ENCODE results near the gene RASSF4. TPM values are rescaled to one million over a fixed set of nuclear protein-coding genes. Genes with fewer than 3 reads are reported as not detected.

The RASSF4 gene
- total RNA-seq, 3 donors from 2014 or later, result 0.28 to 0.61 (median 0.33) TPM

DNA sequence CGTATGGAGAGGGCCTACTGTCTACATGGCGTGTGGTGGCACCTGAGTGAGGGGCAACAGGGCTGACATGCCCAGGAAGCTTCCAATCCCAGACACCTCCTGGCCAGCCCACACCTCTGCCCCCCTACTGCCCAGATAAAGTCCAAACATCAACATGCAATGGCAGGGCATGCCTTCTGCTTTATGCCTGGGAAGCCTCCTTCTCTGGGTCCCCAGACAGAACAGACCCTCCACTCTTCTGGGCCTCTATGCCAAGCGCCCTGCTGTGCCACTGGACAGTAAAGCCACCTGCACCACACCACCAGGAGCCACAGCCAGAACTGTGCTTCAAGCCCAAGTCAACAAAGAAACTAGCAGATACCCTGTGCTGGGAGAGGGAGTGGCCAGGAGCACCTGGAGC, 36.0 kb upstream of the RASSF4 start:
- no peak for ATAC-seq
- H3K9me3 Mint-ChIP-seq, result no peaks in the 10 kb centered on the region
- DNase-seq, result no peak
- no peaks in the 10 kb centered on the region for H3K27me3 Mint-ChIP-seq (ENCODE audit: low read depth)
- no peak overlapping the region for H3K4me3 Mint-ChIP-seq
- no peaks in the 10 kb centered on the region for H3K36me3 Mint-ChIP-seq (ENCODE audit: insufficient read depth)
- no peaks in the 10 kb centered on the region for H3K4me1 Mint-ChIP-seq (ENCODE audit: low read depth)

DNA sequence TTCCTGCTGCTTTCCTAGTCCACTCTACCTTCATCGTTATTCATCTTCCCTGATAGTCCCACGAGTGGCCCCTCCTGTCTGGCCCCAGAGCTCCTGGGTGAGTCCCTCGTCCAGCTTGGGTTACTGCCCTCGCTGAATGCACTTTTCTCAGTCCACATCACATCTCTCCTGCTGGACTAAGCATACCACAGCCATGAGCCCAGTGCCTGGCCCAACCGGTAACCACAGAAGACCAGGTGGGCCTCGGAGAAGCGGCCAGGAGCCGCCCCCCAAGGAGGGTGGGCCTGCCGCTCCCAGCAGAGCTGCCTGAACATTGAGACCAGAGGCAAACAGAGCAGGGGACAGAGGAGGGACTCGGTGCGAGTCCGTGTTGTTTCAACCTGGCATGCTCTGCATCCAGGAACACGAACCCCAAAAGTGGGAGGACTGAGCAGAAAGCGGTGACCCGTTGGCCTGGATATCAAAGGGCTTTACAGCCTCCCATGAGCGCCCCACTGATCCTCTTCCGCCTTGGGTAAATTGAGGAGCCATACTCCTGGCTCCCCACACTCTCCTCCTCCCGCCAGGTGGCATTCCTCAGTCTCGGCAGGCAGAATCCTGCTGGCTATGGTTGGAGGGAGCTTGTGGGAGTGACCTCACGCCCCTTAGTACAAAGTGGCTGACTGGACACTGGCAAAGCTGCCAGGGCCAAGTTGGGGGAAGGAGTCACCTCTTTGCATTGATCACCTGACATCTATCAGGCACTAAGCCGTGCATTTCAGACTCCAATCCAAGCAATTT, 35.2 kb upstream of the RASSF4 start:
- DNase-seq, result no peak
- H3K9me3 Mint-ChIP-seq, result no peaks in the 10 kb centered on the region
- no peaks in the 10 kb centered on the region for H3K4me1 Mint-ChIP-seq (ENCODE audit: low read depth)
- peak in 1 of 2 donors; percentile 34 for ATAC-seq
- no peaks in the 10 kb centered on the region for H3K27me3 Mint-ChIP-seq (ENCODE audit: low read depth)
- no peak overlapping the region for H3K4me3 Mint-ChIP-seq
- no peaks in the 10 kb centered on the region for H3K36me3 Mint-ChIP-seq (ENCODE audit: insufficient read depth)

DNA sequence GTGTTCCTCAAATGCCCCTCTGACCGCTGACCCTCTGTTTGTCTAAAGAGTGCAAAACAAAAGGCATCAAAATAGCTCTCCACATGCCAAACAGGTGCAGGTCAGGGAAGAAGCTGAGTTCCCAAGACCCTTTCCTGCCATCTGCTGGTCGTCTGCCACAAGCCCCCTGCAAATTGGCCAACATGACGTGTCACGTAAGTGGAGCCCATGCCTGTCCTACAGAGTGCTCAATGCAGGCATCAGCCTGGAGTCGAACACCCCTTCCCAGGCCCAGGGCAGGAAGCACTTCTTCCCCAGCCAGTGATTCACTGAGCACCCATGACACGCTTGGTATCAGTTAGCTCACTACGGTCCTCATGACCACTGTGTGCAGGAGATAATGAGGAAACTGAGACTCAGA, 34.4 kb upstream of the RASSF4 start:
- ATAC-seq (no peak), DNase-seq (no peak)
- Mint-ChIP-seq H3K4me1 (ENCODE audit: low read depth) (no peaks in the 10 kb centered on the region), H3K27me3 (ENCODE audit: low read depth) (no peaks in the 10 kb centered on the region), H3K36me3 (ENCODE audit: insufficient read depth) (no peaks in the 10 kb centered on the region), H3K9me3 (no peaks in the 10 kb centered on the region), H3K4me3 (no peak overlapping the region)

DNA sequence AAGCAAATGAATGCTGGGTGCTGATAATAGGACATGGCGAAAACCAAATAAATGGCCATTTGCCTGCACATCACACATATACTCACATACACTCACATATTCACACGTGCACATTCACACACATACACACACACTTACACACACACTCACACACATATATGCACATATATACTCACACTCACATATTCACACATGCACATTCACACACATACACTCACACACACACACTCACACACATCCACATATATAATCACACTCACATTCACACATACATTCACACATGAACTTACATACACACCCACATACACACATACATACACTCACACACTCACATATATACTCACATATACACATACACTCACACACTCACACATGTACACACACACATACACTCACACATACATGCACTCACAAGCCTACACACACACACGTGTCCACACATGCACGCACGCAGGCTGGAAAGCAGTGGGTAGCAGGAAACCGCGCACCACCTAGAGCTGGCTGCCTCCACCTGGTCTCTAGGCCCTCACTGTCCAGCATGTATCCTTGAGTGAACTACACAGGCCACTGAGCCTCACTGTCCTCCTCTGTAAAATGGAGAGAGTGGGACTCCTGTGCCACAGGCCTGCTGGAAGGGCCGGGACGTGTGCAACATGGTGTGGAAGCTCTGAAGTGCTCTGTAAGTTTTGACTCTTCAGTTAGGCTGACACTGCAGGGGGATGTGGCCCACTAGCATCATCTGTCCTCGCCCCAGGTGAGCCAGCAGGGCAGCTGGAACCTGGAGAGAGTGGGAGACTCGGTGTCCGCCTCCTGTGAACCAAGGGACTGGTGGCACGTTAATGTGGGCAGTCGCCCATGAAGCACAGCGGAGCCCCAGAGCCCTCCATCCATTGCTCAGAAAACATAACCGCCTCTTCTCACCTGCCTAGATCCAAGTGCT, 33.5 kb upstream of the RASSF4 start:
- DNase-seq (no peak), ATAC-seq (no peak)
- no peaks in the 10 kb centered on the region for H3K27me3 Mint-ChIP-seq (ENCODE audit: low read depth)
- H3K4me1 Mint-ChIP-seq (ENCODE audit: low read depth), result no peaks in the 10 kb centered on the region
- no peaks in the 10 kb centered on the region for H3K9me3 Mint-ChIP-seq
- no peak overlapping the region for H3K4me3 Mint-ChIP-seq
- H3K36me3 Mint-ChIP-seq (ENCODE audit: insufficient read depth), result no peaks in the 10 kb centered on the region

DNA sequence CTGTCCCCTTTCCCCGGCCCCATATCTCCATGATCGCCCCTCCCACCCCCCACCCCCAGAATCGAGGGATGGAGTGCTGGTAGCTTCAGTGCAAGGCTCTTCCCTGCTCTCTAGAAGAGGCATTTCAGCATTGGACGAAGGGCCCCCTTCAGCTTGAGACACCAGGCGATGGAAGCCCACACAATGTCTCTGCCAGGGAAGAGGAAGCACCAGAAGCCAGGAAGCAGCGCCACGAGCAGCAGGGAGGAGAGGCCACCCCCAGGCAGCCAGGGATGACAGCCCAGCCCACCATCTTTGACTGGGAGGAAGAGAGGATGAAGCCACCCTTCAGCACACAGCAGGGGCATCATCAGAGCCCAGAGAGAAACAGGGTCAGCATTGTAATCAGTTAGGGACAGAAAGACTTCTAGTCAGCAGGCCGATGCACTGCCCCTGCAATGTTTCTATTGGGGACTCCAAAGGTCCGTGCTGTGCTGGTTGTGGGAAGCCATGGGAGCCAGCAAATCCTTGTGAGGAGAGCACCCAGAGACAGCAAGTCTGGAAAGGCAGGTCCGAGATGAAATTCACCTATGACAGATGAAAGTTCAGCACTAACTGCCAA, 32.8 kb upstream of the RASSF4 start:
- Mint-ChIP-seq H3K27me3 (ENCODE audit: low read depth) (no peaks in the 10 kb centered on the region), H3K9me3 (no peaks in the 10 kb centered on the region), H3K4me3 (no peak overlapping the region), H3K36me3 (ENCODE audit: insufficient read depth) (no peaks in the 10 kb centered on the region), H3K4me1 (ENCODE audit: low read depth) (no peaks in the 10 kb centered on the region)
- ATAC-seq (no peak), DNase-seq (no peak)

DNA sequence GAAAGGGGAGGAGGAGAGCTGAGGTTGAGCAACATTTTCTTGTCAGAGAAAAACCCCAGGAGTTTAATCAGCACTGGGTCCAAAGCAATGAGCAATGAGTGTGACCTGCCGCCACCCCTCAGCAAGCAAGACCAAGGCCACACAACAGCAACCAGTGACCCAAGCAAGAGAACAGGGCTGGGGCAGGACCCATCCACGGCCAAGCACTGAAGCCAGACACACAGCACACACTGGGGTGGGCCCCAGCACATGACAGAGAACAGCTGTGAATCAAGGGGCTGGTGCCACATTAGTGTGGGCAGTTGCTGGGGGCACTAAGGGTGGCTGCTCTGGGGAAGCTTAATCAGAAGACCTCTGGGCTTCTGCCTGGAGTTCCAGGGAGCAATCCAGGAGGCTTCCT, 32.2 kb upstream of the RASSF4 start:
- DNase-seq (no peak), ATAC-seq (no peak)
- Mint-ChIP-seq H3K9me3 (no peaks in the 10 kb centered on the region), H3K27me3 (ENCODE audit: low read depth) (no peaks in the 10 kb centered on the region), H3K36me3 (ENCODE audit: insufficient read depth) (no peaks in the 10 kb centered on the region), H3K4me1 (ENCODE audit: low read depth) (no peaks in the 10 kb centered on the region), H3K4me3 (no peak overlapping the region)

DNA sequence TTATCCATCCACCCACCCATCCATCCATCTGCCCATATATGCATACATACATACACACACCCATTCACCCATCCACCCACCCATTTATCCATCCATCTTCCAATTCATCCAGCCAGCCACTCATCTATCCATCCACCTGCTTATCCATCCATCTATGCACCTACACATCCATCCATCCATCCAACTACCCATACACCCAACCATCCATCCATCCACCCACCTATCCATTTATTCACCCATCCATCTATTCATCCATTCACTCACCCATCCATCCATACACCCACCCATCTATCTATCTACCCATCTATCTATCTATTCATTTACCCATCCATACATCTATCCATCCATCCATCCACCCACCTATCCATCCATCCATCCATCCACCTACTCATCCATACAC, 31.1 kb upstream of the RASSF4 start:
- Mint-ChIP-seq H3K9me3 (no peaks in the 10 kb centered on the region), H3K4me1 (ENCODE audit: low read depth) (no peaks in the 10 kb centered on the region), H3K36me3 (ENCODE audit: insufficient read depth) (no peaks in the 10 kb centered on the region), H3K27me3 (ENCODE audit: low read depth) (no peaks in the 10 kb centered on the region), H3K4me3 (no peak overlapping the region)
- ATAC-seq (no peak), DNase-seq (no peak)

DNA sequence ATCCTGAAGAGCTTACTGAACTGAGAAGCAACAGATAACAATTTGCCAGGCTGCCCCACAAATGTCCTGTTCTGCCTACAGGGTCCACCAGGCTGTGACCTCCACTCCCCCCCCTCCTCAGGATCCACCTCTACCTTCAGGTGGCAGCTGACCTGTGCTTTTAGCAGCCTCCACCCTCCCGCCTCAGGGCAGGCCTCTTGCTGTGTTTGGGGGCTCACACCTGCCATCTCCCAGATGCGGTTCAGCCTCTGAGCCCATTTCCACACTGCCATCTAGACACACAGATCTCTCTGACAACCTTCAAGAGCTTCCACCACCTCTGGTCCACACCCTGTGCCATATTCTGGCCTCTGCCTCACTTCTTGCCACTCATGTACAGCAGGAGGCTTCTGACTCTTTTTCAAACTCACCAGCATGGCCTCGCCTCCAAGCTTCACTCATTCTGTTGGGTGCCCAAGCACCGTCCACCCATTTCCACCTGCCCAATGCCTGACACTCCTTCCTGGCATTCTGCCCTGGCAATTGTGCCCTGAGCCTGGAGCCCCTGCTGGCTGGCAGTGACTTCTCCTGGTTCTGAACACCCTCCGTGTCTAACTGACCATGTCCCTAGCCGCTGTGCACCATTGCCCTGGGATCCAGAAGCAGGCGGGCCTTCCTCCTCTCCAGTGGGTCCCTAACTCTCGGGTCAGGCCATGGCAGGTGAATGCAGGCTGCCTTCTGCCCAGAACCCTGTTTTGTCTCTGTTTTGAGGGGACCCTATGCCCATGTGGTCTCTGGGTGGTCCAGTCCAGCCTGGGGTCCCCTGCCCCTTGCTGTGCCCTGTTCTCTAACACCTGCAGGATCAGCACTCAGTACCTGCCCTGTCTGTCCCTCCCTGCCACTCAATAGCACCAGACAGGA, 30.0 kb upstream of the RASSF4 start:
- Mint-ChIP-seq H3K27me3 (ENCODE audit: low read depth) (peaks cover 2% of the 10 kb centered on the region), H3K4me3 (no peak overlapping the region), H3K36me3 (ENCODE audit: insufficient read depth) (no peaks in the 10 kb centered on the region), H3K9me3 (no peaks in the 10 kb centered on the region), H3K4me1 (ENCODE audit: low read depth) (no peaks in the 10 kb centered on the region)
- ATAC-seq (no peak), DNase-seq (no peak)

DNA sequence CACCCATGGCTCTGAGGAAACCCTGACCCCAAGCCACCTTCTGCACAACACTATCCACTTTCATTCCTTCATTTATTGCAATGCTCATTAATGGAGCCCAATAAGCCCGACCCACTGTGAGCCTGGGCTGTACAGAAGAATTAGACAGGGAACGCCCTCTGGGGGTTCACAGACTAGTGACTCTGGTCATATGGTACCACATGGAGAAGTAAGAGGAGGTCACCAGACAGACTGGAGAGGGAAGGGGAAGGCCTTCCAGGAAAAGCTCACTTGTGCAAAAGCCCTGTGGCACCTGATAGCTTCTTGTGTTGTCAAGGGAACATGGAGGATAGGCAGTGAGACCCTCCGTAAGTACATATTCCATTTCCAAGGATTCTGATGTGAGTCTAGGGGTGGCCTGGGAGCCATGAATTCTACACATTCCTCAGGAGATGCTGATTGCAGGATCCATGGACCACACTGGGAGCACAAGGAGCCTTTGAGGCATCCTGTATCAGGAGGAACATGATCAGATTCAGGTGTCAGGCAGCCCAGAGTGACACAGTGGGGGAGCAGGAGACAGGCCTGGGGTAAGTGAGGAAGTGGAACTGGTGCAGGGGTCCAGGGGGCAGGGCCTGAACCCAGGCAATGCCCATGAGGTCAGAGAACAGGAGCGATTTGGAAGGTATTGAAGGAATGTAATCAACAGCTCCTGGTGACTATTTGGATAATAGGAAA, 28.5 kb upstream of the RASSF4 start:
- peaks cover 2% of the 10 kb centered on the region for H3K27me3 Mint-ChIP-seq (ENCODE audit: low read depth)
- no peak overlapping the region for H3K4me3 Mint-ChIP-seq
- no peak for ATAC-seq
- no peaks in the 10 kb centered on the region for H3K9me3 Mint-ChIP-seq
- no peaks in the 10 kb centered on the region for H3K4me1 Mint-ChIP-seq (ENCODE audit: low read depth)
- H3K36me3 Mint-ChIP-seq (ENCODE audit: insufficient read depth), result no peaks in the 10 kb centered on the region
- DNase-seq, result no peak

DNA sequence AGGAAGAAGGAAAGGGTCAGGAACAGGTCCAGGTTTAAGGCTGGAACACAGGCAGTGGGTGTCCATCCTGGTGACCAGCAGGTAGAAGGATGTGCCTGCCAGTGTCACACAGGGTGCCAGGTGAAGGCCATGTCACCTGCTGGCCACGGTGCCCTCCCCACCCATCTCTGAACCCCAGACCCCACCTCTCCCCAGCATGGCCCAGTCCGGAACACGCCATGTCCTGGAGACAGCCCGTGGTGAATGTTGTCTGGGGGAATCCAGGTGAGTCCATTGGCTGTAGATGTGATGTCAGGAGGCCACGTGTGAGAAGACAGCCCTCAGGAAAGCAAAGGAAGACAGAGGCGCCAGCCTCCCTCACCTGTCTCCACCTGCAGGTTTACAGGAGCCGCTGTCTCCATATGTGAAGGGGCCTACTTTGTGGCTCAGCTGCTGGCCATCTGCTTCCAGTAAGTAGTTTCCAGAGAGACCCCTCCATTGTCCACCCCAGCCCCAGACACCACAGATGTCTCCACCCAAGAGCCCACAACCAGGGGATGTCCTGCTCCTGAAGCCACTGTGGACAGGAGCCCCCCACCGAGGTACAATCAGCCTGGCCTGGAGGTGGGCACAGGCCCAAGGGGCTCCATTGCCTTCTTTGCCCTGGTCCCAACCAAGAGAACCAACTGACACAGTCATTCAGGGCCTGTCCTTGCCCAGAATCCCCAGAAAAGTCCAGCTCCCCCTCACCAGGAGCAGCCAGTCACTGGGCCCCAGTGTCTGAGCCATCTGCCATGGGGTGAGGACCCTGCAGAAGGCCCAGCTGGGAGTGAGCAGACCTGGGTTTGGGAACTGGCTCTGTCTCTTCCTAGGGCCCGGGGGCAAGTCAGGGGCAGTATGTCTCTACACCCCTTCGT, 27.7 kb upstream of the RASSF4 start:
- Mint-ChIP-seq H3K4me1 (ENCODE audit: low read depth) (no peaks in the 10 kb centered on the region), H3K27me3 (ENCODE audit: low read depth) (peaks cover 2% of the 10 kb centered on the region), H3K9me3 (no peaks in the 10 kb centered on the region), H3K36me3 (ENCODE audit: insufficient read depth) (no peaks in the 10 kb centered on the region), H3K4me3 (no peak overlapping the region)
- ATAC-seq, result no peak
- no peak for DNase-seq

DNA sequence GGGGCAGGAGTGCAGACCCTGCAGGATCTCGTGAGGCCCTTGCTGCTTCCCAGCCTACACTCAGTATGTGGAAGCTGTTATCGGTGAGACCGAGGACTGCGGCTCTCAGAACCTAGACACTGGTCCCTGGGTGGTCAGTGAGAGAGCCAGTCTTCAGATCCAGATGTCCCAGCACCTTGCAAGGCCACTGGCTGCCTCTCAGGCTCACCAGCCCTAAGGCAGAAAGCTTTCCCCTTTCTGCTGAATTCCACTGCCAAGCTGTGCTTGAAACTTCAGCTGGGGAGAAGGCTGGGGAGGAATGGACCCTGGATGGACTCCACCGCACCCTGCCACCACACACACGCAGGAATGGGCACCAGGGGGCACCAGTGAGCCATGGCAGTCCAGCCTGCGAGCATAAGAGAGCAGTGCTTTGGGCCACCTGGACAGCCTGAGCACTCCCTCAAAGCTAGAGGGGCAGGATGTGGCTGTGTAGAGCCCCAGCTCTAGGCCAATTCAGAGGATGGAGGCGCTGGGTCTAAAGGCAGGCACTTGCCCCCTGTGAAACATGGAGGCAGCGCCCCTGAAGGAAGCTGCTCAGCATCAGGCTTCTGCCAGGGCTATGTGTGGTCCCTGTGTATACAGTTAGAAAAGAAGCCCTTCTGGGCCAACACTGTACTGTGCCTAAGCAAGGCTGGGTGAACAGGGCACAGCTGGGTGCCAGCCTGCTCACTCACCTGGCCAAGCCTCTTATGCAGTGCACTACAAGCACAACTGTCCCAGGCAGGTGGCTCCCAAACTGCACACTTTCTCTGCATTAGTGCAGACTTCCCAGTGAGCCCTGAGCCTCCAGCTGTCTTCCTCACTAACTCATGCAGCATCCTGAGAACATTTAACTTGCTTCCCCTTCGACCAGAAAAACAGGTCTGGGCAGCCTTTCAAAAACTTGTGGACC, 26.8 kb upstream of the RASSF4 start:
- DNase-seq, result peak; percentile 79
- no peaks in the 10 kb centered on the region for H3K9me3 Mint-ChIP-seq
- H3K36me3 Mint-ChIP-seq (ENCODE audit: insufficient read depth), result no peaks in the 10 kb centered on the region
- H3K4me3 Mint-ChIP-seq, result no peak overlapping the region
- H3K27me3 Mint-ChIP-seq (ENCODE audit: low read depth), result peaks cover 2% of the 10 kb centered on the region
- ATAC-seq, result peak; percentile 90 to 91
- H3K4me1 Mint-ChIP-seq (ENCODE audit: low read depth), result no peaks in the 10 kb centered on the region
